ENCODE measurements around the gene AKR1C1.
"Not testable (repeated sequence)": the region's sequence is repeated elsewhere in the genome, so short reads cannot be mapped to it uniquely, and the experiment has no call there.

AKR1C1 gene

GRCh38 chr10:4962876-4963814 is at the start of gene AKR1C1:
Gene AKR1C1, plus strand, starts transcription at chr10:4963415. Its CDS starts 30 bp downstream, at chr10:4963445.
- in situ Hi-C loops (cut with MboI; ENCODE audit: low pct_unique_long_range_greater_than_20kb, low sequenced_read_pairs); DNase-seq: not testable (repeated sequence)

- no peak for DNase-seq
- in situ Hi-C loops (cut with MboI; ENCODE audit: low pct_unique_long_range_greater_than_20kb, low sequenced_read_pairs) = no loop called here
Observed at GRCh38 chr10:4914213-4914850, 48.9 kb upstream of the AKR1C1 start.

- DNase-seq = no peak
- in situ Hi-C loops (cut with MboI; ENCODE audit: low pct_unique_long_range_greater_than_20kb, low sequenced_read_pairs) = no loop called here
Observed at GRCh38 chr10:4916086-4916716, 47.0 kb upstream of the AKR1C1 start.

- no peak for DNase-seq
- in situ Hi-C loops (cut with MboI; ENCODE audit: low pct_unique_long_range_greater_than_20kb, low sequenced_read_pairs) = no loop called here
Observed at GRCh38 chr10:4918236-4918635, 45.0 kb upstream of the AKR1C1 start.

GRCh38 chr10:4924482-4924881 is 38.7 kb upstream of the AKR1C1 start:
- in situ Hi-C loops (cut with MboI; ENCODE audit: low pct_unique_long_range_greater_than_20kb, low sequenced_read_pairs) = not testable (repeated sequence)

GRCh38 chr10:4926400-4926799 is 36.8 kb upstream of the AKR1C1 start:
- in situ Hi-C loops (cut with MboI; ENCODE audit: low pct_unique_long_range_greater_than_20kb, low sequenced_read_pairs) = no loop called here
- no peak for DNase-seq

More at GRCh38 chr10:4924482-4924881, 38.7 kb upstream of the AKR1C1 start:
- not testable (repeated sequence) for DNase-seq

- DNase-seq = no peak
- in situ Hi-C loops (cut with MboI; ENCODE audit: low pct_unique_long_range_greater_than_20kb, low sequenced_read_pairs) = no loop called here
Observed at GRCh38 chr10:4931587-4931986, 31.6 kb upstream of the AKR1C1 start.

GRCh38 chr10:4934391-4934987 is 28.7 kb upstream of the AKR1C1 start:
- DNase-seq = no peak
- in situ Hi-C loops (cut with MboI; ENCODE audit: low pct_unique_long_range_greater_than_20kb, low sequenced_read_pairs) = no loop called here

- no peak for DNase-seq
- in situ Hi-C loops (cut with MboI; ENCODE audit: low pct_unique_long_range_greater_than_20kb, low sequenced_read_pairs) = no loop called here
Observed at GRCh38 chr10:4937346-4937745, 25.9 kb upstream of the AKR1C1 start.

GRCh38 chr10:4939224-4940072 is 23.8 kb upstream of the AKR1C1 start:
- DNase-seq = no peak
- in situ Hi-C loops (cut with MboI; ENCODE audit: low pct_unique_long_range_greater_than_20kb, low sequenced_read_pairs) = no loop called here

GRCh38 chr10:4940073-4940428 is 23.2 kb upstream of the AKR1C1 start:
- in situ Hi-C loops (cut with MboI; ENCODE audit: low pct_unique_long_range_greater_than_20kb, low sequenced_read_pairs); DNase-seq: not testable (repeated sequence)

- in situ Hi-C loops (cut with MboI; ENCODE audit: low pct_unique_long_range_greater_than_20kb, low sequenced_read_pairs) = not testable (repeated sequence)
Observed at GRCh38 chr10:4940909-4941308, 22.3 kb upstream of the AKR1C1 start.

GRCh38 chr10:4941540-4942330 is 21.5 kb upstream of the AKR1C1 start:
- in situ Hi-C loops (cut with MboI; ENCODE audit: low pct_unique_long_range_greater_than_20kb, low sequenced_read_pairs) = no loop called here
- DNase-seq = no peak

More at GRCh38 chr10:4940909-4941308, 22.3 kb upstream of the AKR1C1 start:
- DNase-seq = not testable (repeated sequence)

GRCh38 chr10:4942931-4943330 is 20.3 kb upstream of the AKR1C1 start:
- in situ Hi-C loops (cut with MboI; ENCODE audit: low pct_unique_long_range_greater_than_20kb, low sequenced_read_pairs) = not testable (repeated sequence)

GRCh38 chr10:4943416-4943815 is 19.8 kb upstream of the AKR1C1 start:
- in situ Hi-C loops (cut with MboI; ENCODE audit: low pct_unique_long_range_greater_than_20kb, low sequenced_read_pairs); DNase-seq: not testable (repeated sequence)

More at GRCh38 chr10:4942931-4943330, 20.3 kb upstream of the AKR1C1 start:
- DNase-seq = not testable (repeated sequence)

GRCh38 chr10:4943821-4944220 is 19.4 kb upstream of the AKR1C1 start:
- in situ Hi-C loops (cut with MboI; ENCODE audit: low pct_unique_long_range_greater_than_20kb, low sequenced_read_pairs) = no loop called here
- DNase-seq = no peak

GRCh38 chr10:4944841-4945240 is 18.4 kb upstream of the AKR1C1 start:
- no peak for DNase-seq
- in situ Hi-C loops (cut with MboI; ENCODE audit: low pct_unique_long_range_greater_than_20kb, low sequenced_read_pairs) = no loop called here
